ENCODE data around the gene HSPBP1.

HSPBP1 gene

GRCh38 chr19:55315956-55316525, 36.1 kb upstream of the HSPBP1 start:
- Histone ChIP-seq H3K4me3 (ENCODE audit: insufficient read depth, low read depth, low read length) (no peak overlapping the region), H3K9me3 (ENCODE audit: control insufficient read depth, low read length) (no peaks in the 10 kb centered on the region), H3K36me3 (ENCODE audit: control insufficient read depth, insufficient read depth, low read length) (no peaks in the 10 kb centered on the region), H3K27me3 (ENCODE audit: control insufficient read depth, insufficient read depth, low read length, poor library complexity, severe bottlenecking) (no peaks in the 10 kb centered on the region), H3K27ac (ENCODE audit: insufficient read depth, low read depth, low read length, poor library complexity, severe bottlenecking) (no peak overlapping the region), H3K4me1 (ENCODE audit: control insufficient read depth, insufficient read depth, low read length) (peaks cover 4% of the 10 kb centered on the region)
- WGBS, 2 experiments: 94% methylated on average over 13 of the region's 13 CpGs

GRCh38 chr19:55314396-55314795, 34.5 kb upstream of the HSPBP1 start:
- no peaks in the 10 kb centered on the region for H3K9me3 ChIP-seq (ENCODE audit: control insufficient read depth, low read length)
- H3K27ac ChIP-seq (ENCODE audit: insufficient read depth, low read depth, low read length, poor library complexity, severe bottlenecking): no peak overlapping the region
- WGBS, 2 experiments: 87 to 90% methylated on average over 8 of the region's 8 CpGs
- no peaks in the 10 kb centered on the region for H3K36me3 ChIP-seq (ENCODE audit: control insufficient read depth, insufficient read depth, low read length)
- no peaks in the 10 kb centered on the region for H3K27me3 ChIP-seq (ENCODE audit: control insufficient read depth, insufficient read depth, low read length, poor library complexity, severe bottlenecking)
- no peaks in the 10 kb centered on the region for H3K4me1 ChIP-seq (ENCODE audit: control insufficient read depth, insufficient read depth, low read length)
- no peak overlapping the region for H3K4me3 ChIP-seq (ENCODE audit: insufficient read depth, low read depth, low read length)

- Histone ChIP-seq H3K36me3 (ENCODE audit: control insufficient read depth, insufficient read depth, low read length) (peaks cover 3% of the 10 kb centered on the region), H3K9me3 (ENCODE audit: control insufficient read depth, low read length) (no peaks in the 10 kb centered on the region), H3K4me1 (ENCODE audit: control insufficient read depth, insufficient read depth, low read length) (no peaks in the 10 kb centered on the region), H3K27ac (ENCODE audit: insufficient read depth, low read depth, low read length, poor library complexity, severe bottlenecking) (no peak overlapping the region), H3K4me3 (ENCODE audit: insufficient read depth, low read depth, low read length) (no peak overlapping the region), H3K27me3 (ENCODE audit: control insufficient read depth, insufficient read depth, low read length, poor library complexity, severe bottlenecking) (no peaks in the 10 kb centered on the region)
- 92 to 93% methylated on average over 47 of the region's 47 CpGs for WGBS, 2 experiments
These were observed 33.0 kb upstream of the HSPBP1 start for GRCh38 chr19:55312621-55313512.

GRCh38 chr19:55311797-55312196, 31.9 kb upstream of the HSPBP1 start:
- Histone ChIP-seq H3K4me1 (ENCODE audit: control insufficient read depth, insufficient read depth, low read length) (no peaks in the 10 kb centered on the region), H3K36me3 (ENCODE audit: control insufficient read depth, insufficient read depth, low read length) (peaks cover 4% of the 10 kb centered on the region), H3K27ac (ENCODE audit: insufficient read depth, low read depth, low read length, poor library complexity, severe bottlenecking) (no peak overlapping the region), H3K27me3 (ENCODE audit: control insufficient read depth, insufficient read depth, low read length, poor library complexity, severe bottlenecking) (no peaks in the 10 kb centered on the region), H3K4me3 (ENCODE audit: insufficient read depth, low read depth, low read length) (no peak overlapping the region), H3K9me3 (ENCODE audit: control insufficient read depth, low read length) (no peaks in the 10 kb centered on the region)
- 93 to 94% methylated on average over 18 of the region's 18 CpGs for WGBS, 2 experiments

GRCh38 chr19:55311397-55311796, 31.5 kb upstream of the HSPBP1 start:
- Histone ChIP-seq H3K27ac (ENCODE audit: insufficient read depth, low read depth, low read length, poor library complexity, severe bottlenecking) (no peak overlapping the region), H3K4me1 (ENCODE audit: control insufficient read depth, insufficient read depth, low read length) (no peaks in the 10 kb centered on the region), H3K4me3 (ENCODE audit: insufficient read depth, low read depth, low read length) (no peak overlapping the region), H3K9me3 (ENCODE audit: control insufficient read depth, low read length) (no peaks in the 10 kb centered on the region), H3K27me3 (ENCODE audit: control insufficient read depth, insufficient read depth, low read length, poor library complexity, severe bottlenecking) (no peaks in the 10 kb centered on the region), H3K36me3 (ENCODE audit: control insufficient read depth, insufficient read depth, low read length) (peaks cover 8% of the 10 kb centered on the region)
- WGBS, 2 experiments: 87 to 89% methylated on average over 9 of the region's 9 CpGs

GRCh38 chr19:55310498-55310897, 30.6 kb upstream of the HSPBP1 start:
- Histone ChIP-seq H3K4me1 (ENCODE audit: control insufficient read depth, insufficient read depth, low read length) (no peaks in the 10 kb centered on the region), H3K9me3 (ENCODE audit: control insufficient read depth, low read length) (no peaks in the 10 kb centered on the region), H3K36me3 (ENCODE audit: control insufficient read depth, insufficient read depth, low read length) (peaks cover 12% of the 10 kb centered on the region), H3K4me3 (ENCODE audit: insufficient read depth, low read depth, low read length) (no peak overlapping the region), H3K27me3 (ENCODE audit: control insufficient read depth, insufficient read depth, low read length, poor library complexity, severe bottlenecking) (no peaks in the 10 kb centered on the region), H3K27ac (ENCODE audit: insufficient read depth, low read depth, low read length, poor library complexity, severe bottlenecking) (no peak overlapping the region)
- 92% methylated on average over 7 of the region's 7 CpGs for WGBS, 2 experiments

GRCh38 chr19:55309448-55309847, 29.5 kb upstream of the HSPBP1 start:
- Histone ChIP-seq H3K4me3 (ENCODE audit: insufficient read depth, low read depth, low read length) (no peak overlapping the region), H3K36me3 (ENCODE audit: control insufficient read depth, insufficient read depth, low read length) (peaks cover 12% of the 10 kb centered on the region), H3K9me3 (ENCODE audit: control insufficient read depth, low read length) (no peaks in the 10 kb centered on the region), H3K27ac (ENCODE audit: insufficient read depth, low read depth, low read length, poor library complexity, severe bottlenecking) (no peak overlapping the region), H3K27me3 (ENCODE audit: control insufficient read depth, insufficient read depth, low read length, poor library complexity, severe bottlenecking) (no peaks in the 10 kb centered on the region), H3K4me1 (ENCODE audit: control insufficient read depth, insufficient read depth, low read length) (no peaks in the 10 kb centered on the region)
- WGBS, 2 experiments: 92 to 95% methylated on average over 5 of the region's 5 CpGs

GRCh38 chr19:55308281-55308680, 28.4 kb upstream of the HSPBP1 start:
- no peaks in the 10 kb centered on the region for H3K4me1 ChIP-seq (ENCODE audit: control insufficient read depth, insufficient read depth, low read length)
- H3K36me3 ChIP-seq (ENCODE audit: control insufficient read depth, insufficient read depth, low read length): peaks cover 17% of the 10 kb centered on the region
- no peak overlapping the region for H3K27ac ChIP-seq (ENCODE audit: insufficient read depth, low read depth, low read length, poor library complexity, severe bottlenecking)
- no peak overlapping the region for H3K4me3 ChIP-seq (ENCODE audit: insufficient read depth, low read depth, low read length)
- H3K9me3 ChIP-seq (ENCODE audit: control insufficient read depth, low read length): no peaks in the 10 kb centered on the region
- 94 to 95% methylated on average over 11 of the region's 11 CpGs for WGBS, 2 experiments
- H3K27me3 ChIP-seq (ENCODE audit: control insufficient read depth, insufficient read depth, low read length, poor library complexity, severe bottlenecking): no peaks in the 10 kb centered on the region

- peaks cover 27% of the 10 kb centered on the region for H3K36me3 ChIP-seq (ENCODE audit: control insufficient read depth, insufficient read depth, low read length)
- H3K4me3 ChIP-seq (ENCODE audit: insufficient read depth, low read depth, low read length): no peak overlapping the region
- WGBS, 2 experiments: 97 to 98% methylated on average over 3 of the region's 3 CpGs
- H3K27ac ChIP-seq (ENCODE audit: insufficient read depth, low read depth, low read length, poor library complexity, severe bottlenecking): no peak overlapping the region
- H3K9me3 ChIP-seq (ENCODE audit: control insufficient read depth, low read length): no peaks in the 10 kb centered on the region
- no peaks in the 10 kb centered on the region for H3K27me3 ChIP-seq (ENCODE audit: control insufficient read depth, insufficient read depth, low read length, poor library complexity, severe bottlenecking)
- no peaks in the 10 kb centered on the region for H3K4me1 ChIP-seq (ENCODE audit: control insufficient read depth, insufficient read depth, low read length)
These were observed 26.8 kb upstream of the HSPBP1 start for GRCh38 chr19:55306712-55307111.

GRCh38 chr19:55305983-55306562, 26.2 kb upstream of the HSPBP1 start:
- WGBS, 2 experiments: 93 to 96% methylated on average over 17 of the region's 17 CpGs
- Histone ChIP-seq H3K9me3 (ENCODE audit: control insufficient read depth, low read length) (no peaks in the 10 kb centered on the region), H3K4me3 (ENCODE audit: insufficient read depth, low read depth, low read length) (no peak overlapping the region), H3K36me3 (ENCODE audit: control insufficient read depth, insufficient read depth, low read length) (peaks cover 27% of the 10 kb centered on the region), H3K27ac (ENCODE audit: insufficient read depth, low read depth, low read length, poor library complexity, severe bottlenecking) (no peak overlapping the region), H3K4me1 (ENCODE audit: control insufficient read depth, insufficient read depth, low read length) (peaks cover 6% of the 10 kb centered on the region), H3K27me3 (ENCODE audit: control insufficient read depth, insufficient read depth, low read length, poor library complexity, severe bottlenecking) (no peaks in the 10 kb centered on the region)
